Stimulated activated CD4-positive, alpha-beta T cell treated with anti-CD3 and anti-CD28 coated beads, Interleukin-12 subunit alpha, Interleukin-12 subunit beta, amount 100 ng/mL, for 48 hours (primary cell): ENCODE measurements around the gene SBK1.

Source experiments
- DNase-seq, 3 donors: peaks; one replicate each; pipeline ENCODE4 v3.0.0-alpha.2; 2020; ENCODE audit warnings: low read depth in 2 of 3, low spot score in 1 of 3

The SBK1 gene

GRCh38 chr16:28280881-28281836, 11.2 kb upstream of the SBK1 start:
- DNase-seq: no peak

- DNase-seq: no peak
Observed at GRCh38 chr16:28282045-28282444, 10.3 kb upstream of the SBK1 start.

GRCh38 chr16:28283173-28283572, 9.2 kb upstream of the SBK1 start:
- DNase-seq: no peak

GRCh38 chr16:28283798-28284577, 8.3 kb upstream of the SBK1 start:
- DNase-seq: no peak

GRCh38 chr16:28285649-28286048, 6.7 kb upstream of the SBK1 start:
- DNase-seq: no peak

- DNase-seq: no peak
Observed at GRCh38 chr16:28288114-28288513, 4.2 kb upstream of the SBK1 start.

GRCh38 chr16:28289048-28289447, 3.3 kb upstream of the SBK1 start:
- no peak for DNase-seq

GRCh38 chr16:28289939-28290858, 2.1 kb upstream of the SBK1 start:
- DNase-seq: no peak

- DNase-seq: no peak
Observed at GRCh38 chr16:28290859-28291254, 1.5 kb upstream of the SBK1 start.

GRCh38 chr16:28292731-28293600, 641 bp downstream of the SBK1 start:
- no peak for DNase-seq

- no peak for DNase-seq
Observed at GRCh38 chr16:28293601-28293960, 1.3 kb downstream of the SBK1 start.

GRCh38 chr16:28294201-28294600, 1.9 kb downstream of the SBK1 start:
- DNase-seq: no peak

- DNase-seq: no peak
Observed at GRCh38 chr16:28295276-28295675, 3.0 kb downstream of the SBK1 start.

GRCh38 chr16:28297308-28297707, 5.0 kb downstream of the SBK1 start:
- no peak for DNase-seq

- no peak for DNase-seq
Observed at GRCh38 chr16:28297784-28298510, 5.6 kb downstream of the SBK1 start.

- no peak for DNase-seq
Observed at GRCh38 chr16:28298511-28298878, 6.2 kb downstream of the SBK1 start.

GRCh38 chr16:28300327-28300726, 8.0 kb downstream of the SBK1 start:
- DNase-seq: no peak

GRCh38 chr16:28301154-28301553, 8.8 kb downstream of the SBK1 start:
- DNase-seq: no peak

- no peak for DNase-seq
Observed at GRCh38 chr16:28301620-28302019, 9.3 kb downstream of the SBK1 start.

- DNase-seq: no peak
Observed at GRCh38 chr16:28303132-28303531, 10.8 kb downstream of the SBK1 start.
